B cell (primary cell): ENCODE measurements around the gene BCKDHA. TPM values are rescaled to one million over a fixed set of nuclear protein-coding genes. Genes with fewer than 3 reads are reported as not detected.

Experiments used
- ATAC-seq: fragments of 200-7000 bp; cut with Tn5 transposase; one replicate; pipeline ENCODE4 v1.10.0; 2021; ENCODE audit warnings: low read depth, mild to moderate bottlenecking, moderate number of reproducible peaks, moderate library complexity
- CTCF ChIA-PET: fragments of 350-600 bp; sonication (Branson Sonifier 250); formaldehyde crosslinking; loops from one replicate; lab custom pipeline; 2021; ENCODE audit warnings: antibody characterized with exemption, inconsistent platforms; lab: Charles Lee
- POLR2A ChIA-PET: fragments of 350-600 bp; sonication (Branson Sonifier 250); formaldehyde crosslinking; loops from one replicate; lab custom pipeline; 2021; ENCODE audit warnings: antibody characterized with exemption; lab: Charles Lee
- DNase-seq: peaks from one replicate; pipeline ENCODE4 v3.0.0; 2013
- H2AFZ ChIP-seq: 2 replicates; pipeline ENCODE4 v1.6.1; 2012; ENCODE audit warnings: mild to moderate bottlenecking, low read depth, low read length; ENCODE audit not compliant: insufficient read depth, poor library complexity, severe bottlenecking
- H3K27ac ChIP-seq, 2 donors: 1 replicate in 1 of 2; 2 replicates in 1 of 2; pipeline ENCODE4 v1.5.1; 2012 to 2013; ENCODE audit warnings: low read length in 2 of 2, mild to moderate bottlenecking in 2 of 2, moderate library complexity in 1 of 2
- H3K27me3 ChIP-seq, 4 experiments: fragments of 200-600 bp in 1 of 4; sonication (generic) in 1 of 4; replicated peaks in 1 of 4; 1 replicate in 2 of 4; 2 replicates in 2 of 4; pipeline versions ENCODE4 v1.6.1 to v1.7.0; 2013 to 2016; ENCODE audit warnings: low read length in 3 of 4, mild to moderate bottlenecking in 2 of 4, mixed read lengths in 1 of 4, moderate library complexity in 1 of 4; ENCODE audit not compliant: insufficient read depth in 4 of 4, control insufficient read depth in 3 of 4; ENCODE audit errors: control extremely low read depth in 1 of 4
- H3K36me3 ChIP-seq, 2 experiments: replicated peaks in 1 of 2; 1 replicate in 1 of 2; 2 replicates in 1 of 2; pipeline versions ENCODE4 v1.6.1 to v1.7.1; 2013; ENCODE audit warnings: low read length in 1 of 2; ENCODE audit not compliant: insufficient read depth in 2 of 2, control insufficient read depth in 1 of 2; ENCODE audit errors: control extremely low read depth in 1 of 2, extremely low read depth in 1 of 2
- H3K4me1 ChIP-seq, 2 donors: fragments of 200-600 bp in 1 of 2; sonication (generic) in 1 of 2; 1 replicate in 1 of 2; 2 replicates in 1 of 2; pipeline versions ENCODE4 v1.5.1 to v1.6.1; 2013 to 2017; ENCODE audit warnings: low read length in 2 of 2; ENCODE audit not compliant: control insufficient read depth in 2 of 2, insufficient read depth in 2 of 2
- H3K4me2 ChIP-seq: replicated peaks from 2 replicates; pipeline ENCODE3; 2012; ENCODE audit warnings: mild to moderate bottlenecking, low read depth, low read length; ENCODE audit not compliant: poor library complexity, severe bottlenecking
- H3K4me3 ChIP-seq, 5 experiments: fragments of 200-600 bp in 1 of 5; sonication (generic) in 1 of 5; 1 replicate in 3 of 5; 2 replicates in 2 of 5; pipeline versions ENCODE4 v1.5.1 to v1.7.0; 2011 to 2016; ENCODE audit warnings: low read length in 4 of 5, mild to moderate bottlenecking in 4 of 5, low read depth in 2 of 5, control low read depth in 1 of 5, moderate library complexity in 1 of 5; ENCODE audit not compliant: insufficient read depth in 1 of 5; ENCODE audit errors: control extremely low read depth in 1 of 5, extremely low read depth in 1 of 5
- H3K79me2 ChIP-seq: fragments of 200-600 bp; sonication (generic); one replicate; pipeline ENCODE4 v1.6.0; 2016; ENCODE audit warnings: low read length; ENCODE audit not compliant: control insufficient read depth, insufficient read depth
- H3K9ac ChIP-seq: fragments of 200-600 bp; sonication (generic); 2 replicates; pipeline ENCODE4 v1.6.1; 2017; ENCODE audit warnings: mild to moderate bottlenecking, low read length, moderate library complexity
- H3K9me3 ChIP-seq, 3 donors: one replicate each; pipeline versions ENCODE4 v1.6.1 to v1.7.1; 2013; ENCODE audit warnings: low read length in 2 of 3; ENCODE audit not compliant: control insufficient read depth in 2 of 3, insufficient read depth in 1 of 3; ENCODE audit errors: control extremely low read depth in 1 of 3
- H4K20me1 ChIP-seq: 2 replicates; pipeline ENCODE4 v1.6.0; 2012; ENCODE audit warnings: mild to moderate bottlenecking, low read length; ENCODE audit not compliant: insufficient read depth, control insufficient read depth, poor library complexity, severe bottlenecking
- H3K27ac Mint-ChIP-seq: one replicate; pipeline ENCODE4 v1.8.0; 2021; ENCODE audit warnings: mixed read lengths
- H3K27me3 Mint-ChIP-seq: one replicate; pipeline ENCODE4 v1.8.0; 2021; ENCODE audit warnings: mixed read lengths
- H3K4me1 Mint-ChIP-seq: one replicate; pipeline ENCODE4 v1.8.0; 2021; ENCODE audit warnings: mixed read lengths
- H3K4me3 Mint-ChIP-seq: one replicate; pipeline ENCODE4 v1.8.0; 2021; ENCODE audit warnings: mixed read lengths
- H3K9me3 Mint-ChIP-seq: one replicate; pipeline ENCODE4 v1.8.0; 2022; ENCODE audit warnings: mixed read lengths; ENCODE audit not compliant: insufficient read depth
- EZH2 ChIP-seq: IDR thresholded peaks from 2 replicates; pipeline ENCODE4 v1.6.1; 2012; ENCODE audit warnings: borderline replicate concordance, low read depth, mild to moderate bottlenecking, moderate library complexity, low read length; ENCODE audit not compliant: insufficient read depth, poor library complexity, severe bottlenecking
- WGBS: methylation state at CpG from one replicate; pipeline ENCODE4 v1.1.5; 2013; ENCODE audit warnings: missing lambda C conversion rate; ENCODE audit not compliant: insufficient coverage; 5-methylcytosine and 5-hydroxymethylcytosine counted together
- intact Hi-C: fragments of 100-400 bp; cut with micrococcal nuclease; formaldehyde crosslinking; loops from one replicate; pipeline ENCODE4 v1.10.0; 2022
- polyA plus RNA-seq: library from polyadenylated mRNA; depleted of rRNA; stranded (reverse); fragments of >200 nt; gene quantifications from 2 replicates; pipeline ENCODE4 v1.2.3, GENCODE V29; 2012
- total RNA-seq, 2 donors: library from RNA; stranded (reverse); fragments of 120-200 nt in 1 of 2; gene quantifications; 1 replicate in 1 of 2; 2 replicates in 1 of 2; pipeline versions ENCODE4 v1.2.3 to v1.2.4, GENCODE V29; 2013 to 2022
- TF ChIP-seq, protein P1 (sequence below): fragments of 200-600 bp; IDR thresholded peaks from one replicate; pipeline ENCODE4 v1.8.0; 2022; ENCODE audit warnings: antibody characterized with exemption, mild to moderate bottlenecking

BCKDHA gene
- total and polyA plus RNA-seq, 2 donors (not counting 1 experiment from before 2014, with no cell fraction given), result 20.6 to 39.7 TPM

DNA sequence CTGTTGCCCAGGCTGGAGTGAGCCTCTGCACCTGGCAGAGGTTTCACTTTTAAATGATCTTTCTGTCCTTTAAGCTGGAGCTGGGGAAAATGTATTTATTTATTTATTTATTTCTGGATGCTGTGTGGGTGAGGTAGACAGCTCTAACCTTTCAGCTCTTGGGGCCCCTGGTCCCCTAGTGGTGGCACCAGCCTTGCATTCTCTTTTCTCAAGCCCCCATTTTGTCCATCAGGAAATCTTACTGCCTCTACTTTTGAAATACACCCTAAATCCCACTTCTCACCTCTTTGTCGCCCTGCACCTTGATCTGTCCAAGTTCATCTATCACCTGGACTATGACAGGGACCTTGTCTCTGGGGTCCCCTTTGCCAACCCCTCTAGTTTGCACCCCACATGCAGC lies 31.5 kb upstream of the BCKDHA start:
- Histone ChIP-seq H3K27ac (no peak overlapping the region), H3K9me3 (no peaks in the 10 kb centered on the region), H3K27me3 (no peaks in the 10 kb centered on the region), H3K4me1 (peaks cover 12 to 24% of the 10 kb centered on the region in 2 donors), H3K9ac (no peak overlapping the region), H3K79me2 (peaks cover 45% of the 10 kb centered on the region), H4K20me1 (no peaks in the 10 kb centered on the region), H2AFZ (no peak overlapping the region), H3K4me3 (no peak overlapping the region), H3K36me3 (peaks cover 0 to 2% of the 10 kb centered on the region in 2 experiments), H3K4me2 (no peak overlapping the region)
- TF ChIP-seq EZH2, result no peak
- TF ChIP-seq, protein P1, sequence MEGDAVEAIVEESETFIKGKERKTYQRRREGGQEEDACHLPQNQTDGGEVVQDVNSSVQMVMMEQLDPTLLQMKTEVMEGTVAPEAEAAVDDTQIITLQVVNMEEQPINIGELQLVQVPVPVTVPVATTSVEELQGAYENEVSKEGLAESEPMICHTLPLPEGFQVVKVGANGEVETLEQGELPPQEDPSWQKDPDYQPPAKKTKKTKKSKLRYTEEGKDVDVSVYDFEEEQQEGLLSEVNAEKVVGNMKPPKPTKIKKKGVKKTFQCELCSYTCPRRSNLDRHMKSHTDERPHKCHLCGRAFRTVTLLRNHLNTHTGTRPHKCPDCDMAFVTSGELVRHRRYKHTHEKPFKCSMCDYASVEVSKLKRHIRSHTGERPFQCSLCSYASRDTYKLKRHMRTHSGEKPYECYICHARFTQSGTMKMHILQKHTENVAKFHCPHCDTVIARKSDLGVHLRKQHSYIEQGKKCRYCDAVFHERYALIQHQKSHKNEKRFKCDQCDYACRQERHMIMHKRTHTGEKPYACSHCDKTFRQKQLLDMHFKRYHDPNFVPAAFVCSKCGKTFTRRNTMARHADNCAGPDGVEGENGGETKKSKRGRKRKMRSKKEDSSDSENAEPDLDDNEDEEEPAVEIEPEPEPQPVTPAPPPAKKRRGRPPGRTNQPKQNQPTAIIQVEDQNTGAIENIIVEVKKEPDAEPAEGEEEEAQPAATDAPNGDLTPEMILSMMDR, result peak; percentile 28
- DNase-seq (no peak), ATAC-seq (no peak)
- 100% methylated on average over 1 of the region's 1 CpG for WGBS
- peak overlapping the region; percentile 43 for H3K27ac Mint-ChIP-seq
- no peaks in the 10 kb centered on the region for H3K27me3 Mint-ChIP-seq
- intact Hi-C loops, result no loop called here
- no peaks in the 10 kb centered on the region for H3K9me3 Mint-ChIP-seq
- H3K4me1 Mint-ChIP-seq, result peaks cover 27% of the 10 kb centered on the region
- ChIA-PET POLR2A (interaction anchor here (0.6 to 1.2 kb wide), 3 partner anchors 30 to 103 kb away, joined by 5 to 15 read pairs (median 7); no protein-coding TSS in a partner anchor), CTCF (interaction anchor here (0.6 to 4.7 kb wide), 6 partner anchors 11 to 335 kb away, joined by 3 to 64 read pairs (median 4); partner anchors contain the start of gene TGFB1)
- peak overlapping the region; percentile 52 for H3K4me3 Mint-ChIP-seq

DNA sequence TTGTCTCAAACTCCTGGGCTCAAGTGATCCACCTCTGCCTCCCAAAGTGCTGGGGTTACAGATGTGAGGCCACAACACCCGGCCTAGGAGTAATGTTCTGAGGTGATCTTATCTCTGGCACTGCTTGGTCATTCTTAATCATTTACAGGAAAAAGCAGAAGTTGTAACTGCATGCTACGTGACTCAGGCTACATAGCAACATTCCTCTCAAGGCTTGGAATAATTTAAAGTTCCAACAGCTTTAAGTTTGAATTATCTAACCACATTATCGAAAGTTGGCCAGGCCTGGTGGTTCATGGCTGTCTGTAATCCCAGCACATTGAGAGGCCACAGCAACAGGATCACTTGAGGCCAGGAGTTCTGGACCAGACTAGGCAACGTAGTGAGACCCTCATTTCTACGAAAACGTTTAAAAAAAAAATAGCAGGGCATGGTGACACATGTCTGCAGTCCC lies 29.7 kb upstream of the BCKDHA start:
- Histone ChIP-seq H3K4me3 (no peak overlapping the region), H3K4me2 (no peak overlapping the region), H3K27ac (no peak overlapping the region), H3K9me3 (no peaks in the 10 kb centered on the region), H3K27me3 (no peaks in the 10 kb centered on the region), H3K4me1 (peaks cover 12 to 23% of the 10 kb centered on the region in 2 donors), H3K79me2 (peaks cover 45% of the 10 kb centered on the region), H3K36me3 (no peaks in the 10 kb centered on the region), H2AFZ (no peak overlapping the region), H4K20me1 (no peaks in the 10 kb centered on the region), H3K9ac (no peak overlapping the region)
- Mint-ChIP-seq H3K27ac (no peak overlapping the region), H3K27me3 (no peaks in the 10 kb centered on the region), H3K4me3 (no peak overlapping the region), H3K9me3 (no peaks in the 10 kb centered on the region), H3K4me1 (peaks cover 21% of the 10 kb centered on the region)
- no peak for ATAC-seq
- ChIA-PET CTCF (no interaction called here), POLR2A (interaction anchor here (0.6 kb wide), 2 partner anchors 68 to 103 kb away, joined by 3 to 6 read pairs; no protein-coding TSS in a partner anchor)
- DNase-seq, result no peak
- TF ChIP-seq, protein P1, result no peak
- TF ChIP-seq EZH2, result no peak
- WGBS, result 38% methylated on average over 6 of the region's 6 CpGs
- intact Hi-C loops, result no loop called here
